ENCODE measurements around the gene SLC13A4.
"Not testable (repeated sequence)": the region's sequence is repeated elsewhere in the genome, so short reads cannot be mapped to it uniquely, and the experiment has no call there.

SLC13A4 gene

GRCh38 chr7:135687466-135687865 is 40.5 kb downstream of the SLC13A4 start:
- DNase-seq = no peak

- DNase-seq = peak; percentile 20
These were observed 42.5 kb downstream of the SLC13A4 start for GRCh38 chr7:135685306-135686084.

GRCh38 chr7:135684699-135685098 is 43.3 kb downstream of the SLC13A4 start:
- no peak for DNase-seq

GRCh38 chr7:135684136-135684535 is 43.9 kb downstream of the SLC13A4 start:
- no peak for DNase-seq

- no peak for DNase-seq
These were observed 44.4 kb downstream of the SLC13A4 start for GRCh38 chr7:135683609-135684008.

- no peak for DNase-seq
These were observed 45.8 kb downstream of the SLC13A4 start for GRCh38 chr7:135682191-135682590.

- DNase-seq = no peak
These were observed 46.2 kb downstream of the SLC13A4 start for GRCh38 chr7:135681762-135682161.

GRCh38 chr7:135678612-135679575 is 49.1 kb downstream of the SLC13A4 start:
- no peak for DNase-seq

GRCh38 chr7:135673360-135673706 is 54.7 kb downstream of the SLC13A4 start:
- peak; percentile 87 for DNase-seq

- peak; percentile 33 for DNase-seq
These were observed 55.2 kb downstream of the SLC13A4 start for GRCh38 chr7:135672560-135673359.

GRCh38 chr7:135670179-135670578 is 57.8 kb downstream of the SLC13A4 start:
- DNase-seq = no peak

- DNase-seq = no peak
These were observed 58.2 kb downstream of the SLC13A4 start for GRCh38 chr7:135669774-135670173.

GRCh38 chr7:135668852-135669395 is 59.1 kb downstream of the SLC13A4 start:
- DNase-seq = not testable (repeated sequence)

- not testable (repeated sequence) for DNase-seq
These were observed 60.4 kb downstream of the SLC13A4 start for GRCh38 chr7:135667626-135668025.

GRCh38 chr7:135666846-135667245 is 61.1 kb downstream of the SLC13A4 start:
- peak; percentile 80 for DNase-seq

- DNase-seq = no peak
These were observed 61.8 kb downstream of the SLC13A4 start for GRCh38 chr7:135666156-135666555.

GRCh38 chr7:135665042-135665441 is 62.9 kb downstream of the SLC13A4 start:
- DNase-seq = no peak

- DNase-seq = peak; percentile 45
These were observed 63.9 kb downstream of the SLC13A4 start for GRCh38 chr7:135664046-135664589.

- peak; percentile 86 for DNase-seq
These were observed 65.4 kb downstream of the SLC13A4 start, which contains the start of gene STMP1 for GRCh38 chr7:135662373-135663114. Gene STMP1 (plus strand): TSS chr7:135662514.

GRCh38 chr7:135662123-135662372 is 65.9 kb downstream of the SLC13A4 start:
- no peak for DNase-seq

GRCh38 chr7:135661311-135662122 is 66.5 kb downstream of the SLC13A4 start:
- no peak for DNase-seq
